Upper lobe of left lung (tissue), 4 donors: ENCODE measurements around the gene RAB33B.

Experiments used
- CTCF ChIP-seq, 6 experiments: fragments of 450-650 bp in 4 of 6; fragments of 200-600 bp in 2 of 6; sonication (generic) in 2 of 6; IDR thresholded peaks; one replicate each; pipeline ENCODE4 v1.5.1; 2016 to 2019; ENCODE audit warnings: antibody characterized with exemption in 6 of 6
- EP300 ChIP-seq, 4 donors: sonication (generic); formaldehyde crosslinking; IDR thresholded peaks; one replicate each; pipeline ENCODE4 v1.5.1; 2017; ENCODE audit warnings: antibody characterized with exemption in 4 of 4, control low read depth in 2 of 4
- POLR2A ChIP-seq, 4 donors: fragments of 450-650 bp; IDR thresholded peaks; one replicate each; pipeline ENCODE4 v1.5.1; 2016 to 2017; ENCODE audit warnings: antibody characterized with exemption in 4 of 4, mild to moderate bottlenecking in 2 of 4
- POLR2AphosphoS5 ChIP-seq, 2 donors: sonication (generic); formaldehyde crosslinking; IDR thresholded peaks; one replicate each; pipeline ENCODE4 v1.5.1; 2017; ENCODE audit warnings: antibody characterized with exemption in 2 of 2

GRCh38 chr4:139469216-139469615, 15.3 kb downstream of the RAB33B start:
- TF ChIP-seq CTCF (IDR thresholded peaks at IDR 0.05) (no peak), POLR2A (IDR thresholded peaks at IDR 0.05) (no peak), EP300 (IDR thresholded peaks at IDR 0.05) (no peak), POLR2AphosphoS5 (IDR thresholded peaks at IDR 0.05) (no peak)
